GM06990 (cell line): ENCODE data around the gene HCK.

Source experiments
- DNase-seq: peaks from one replicate; pipeline ENCODE4 v3.0.0-alpha.2; 2011; ENCODE audit not compliant: insufficient read length; ENCODE audit errors: extremely low read depth
- H3K27me3 ChIP-seq: replicated peaks from 2 replicates; pipeline ENCODE4 v1.6.0; 2011; ENCODE audit warnings: low read length; ENCODE audit not compliant: control insufficient read depth, insufficient read depth
- H3K36me3 ChIP-seq: 2 replicates; pipeline ENCODE4 v1.5.1; 2011; ENCODE audit warnings: low read length; ENCODE audit not compliant: control insufficient read depth, insufficient read depth
- H3K4me3 ChIP-seq: replicated peaks from 2 replicates; pipeline ENCODE4 v1.5.1; 2011; ENCODE audit warnings: low read depth, mild to moderate bottlenecking, control low read depth, low read length
- TF ChIP-seq, protein P1 (sequence below): IDR thresholded peaks from 2 replicates; pipeline ENCODE4 v1.5.1; 2011; ENCODE audit warnings: low read length, control low read depth, mild to moderate bottlenecking, inconsistent platforms; ENCODE audit not compliant: insufficient read depth, poor library complexity, severe bottlenecking

HCK gene

DNA sequence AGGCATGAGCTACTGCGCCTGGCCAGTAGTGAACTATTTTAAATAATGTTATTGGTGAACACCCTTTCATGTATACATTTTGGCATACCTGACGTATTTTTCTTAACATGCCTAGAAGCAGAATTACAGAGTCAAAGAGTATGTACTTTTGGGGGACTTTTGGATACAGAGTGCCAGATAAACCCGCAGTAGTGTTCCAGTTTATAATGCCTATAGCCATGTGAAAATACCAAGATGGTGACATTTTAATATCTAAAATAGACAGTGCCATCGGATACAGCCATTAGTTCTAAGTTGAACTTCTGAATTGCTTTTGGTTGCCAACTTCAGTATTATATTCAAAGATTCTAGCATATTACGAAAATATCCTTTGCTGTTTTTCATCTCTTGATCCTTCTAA is 77.8 kb downstream of the HCK start:
- DNase-seq: no peak
- Histone ChIP-seq H3K36me3 (peaks cover 5% of the 10 kb centered on the region), H3K27me3 (no peaks in the 10 kb centered on the region), H3K4me3 (no peak overlapping the region)
- TF ChIP-seq, protein P1, sequence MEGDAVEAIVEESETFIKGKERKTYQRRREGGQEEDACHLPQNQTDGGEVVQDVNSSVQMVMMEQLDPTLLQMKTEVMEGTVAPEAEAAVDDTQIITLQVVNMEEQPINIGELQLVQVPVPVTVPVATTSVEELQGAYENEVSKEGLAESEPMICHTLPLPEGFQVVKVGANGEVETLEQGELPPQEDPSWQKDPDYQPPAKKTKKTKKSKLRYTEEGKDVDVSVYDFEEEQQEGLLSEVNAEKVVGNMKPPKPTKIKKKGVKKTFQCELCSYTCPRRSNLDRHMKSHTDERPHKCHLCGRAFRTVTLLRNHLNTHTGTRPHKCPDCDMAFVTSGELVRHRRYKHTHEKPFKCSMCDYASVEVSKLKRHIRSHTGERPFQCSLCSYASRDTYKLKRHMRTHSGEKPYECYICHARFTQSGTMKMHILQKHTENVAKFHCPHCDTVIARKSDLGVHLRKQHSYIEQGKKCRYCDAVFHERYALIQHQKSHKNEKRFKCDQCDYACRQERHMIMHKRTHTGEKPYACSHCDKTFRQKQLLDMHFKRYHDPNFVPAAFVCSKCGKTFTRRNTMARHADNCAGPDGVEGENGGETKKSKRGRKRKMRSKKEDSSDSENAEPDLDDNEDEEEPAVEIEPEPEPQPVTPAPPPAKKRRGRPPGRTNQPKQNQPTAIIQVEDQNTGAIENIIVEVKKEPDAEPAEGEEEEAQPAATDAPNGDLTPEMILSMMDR: no peak

DNA sequence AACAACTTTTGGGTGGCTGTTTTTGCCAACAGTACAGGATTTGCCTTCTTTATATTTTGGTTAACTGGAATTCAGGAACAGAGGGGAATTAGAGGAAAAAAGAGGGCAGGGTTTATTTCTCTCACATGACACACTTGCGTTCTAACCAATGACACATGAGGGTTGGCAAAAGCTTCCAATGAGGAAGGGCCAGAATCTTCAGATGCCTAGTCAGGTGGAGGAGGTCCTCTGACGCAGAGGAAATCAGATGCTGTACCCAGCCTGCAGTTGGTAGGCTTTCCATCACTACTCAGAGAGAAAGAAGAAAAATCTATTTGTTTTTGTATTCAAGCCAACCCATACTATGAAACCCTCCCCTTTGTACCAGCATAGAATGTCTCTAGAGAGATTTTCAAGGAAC is 78.3 kb downstream of the HCK start:
- TF ChIP-seq, protein P1: no peak
- no peaks in the 10 kb centered on the region for H3K27me3 ChIP-seq
- DNase-seq: no peak
- H3K36me3 ChIP-seq: peaks cover 5% of the 10 kb centered on the region
- no peak overlapping the region for H3K4me3 ChIP-seq

DNA sequence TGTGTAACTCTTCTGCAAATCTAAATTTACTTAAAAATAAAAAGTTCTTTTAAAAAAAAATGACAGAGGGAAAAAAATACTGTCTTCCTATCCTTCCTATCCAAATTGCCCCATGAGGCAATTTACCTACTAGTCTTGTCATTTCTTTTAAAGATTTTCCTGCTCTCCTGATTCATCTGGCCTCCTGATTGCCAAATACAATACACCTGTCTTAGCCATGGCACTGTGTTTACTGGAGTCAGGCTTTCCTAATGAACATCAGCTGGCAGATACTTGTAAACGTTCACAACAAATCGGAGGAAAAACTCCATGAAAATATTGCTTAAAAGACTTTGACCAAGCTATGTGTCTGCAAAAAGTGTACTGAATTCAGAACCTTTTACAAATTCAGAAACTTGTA is 78.9 kb downstream of the HCK start:
- no peak overlapping the region for H3K4me3 ChIP-seq
- peaks cover 6% of the 10 kb centered on the region for H3K36me3 ChIP-seq
- no peaks in the 10 kb centered on the region for H3K27me3 ChIP-seq
- no peak for DNase-seq
- TF ChIP-seq, protein P1: no peak

DNA sequence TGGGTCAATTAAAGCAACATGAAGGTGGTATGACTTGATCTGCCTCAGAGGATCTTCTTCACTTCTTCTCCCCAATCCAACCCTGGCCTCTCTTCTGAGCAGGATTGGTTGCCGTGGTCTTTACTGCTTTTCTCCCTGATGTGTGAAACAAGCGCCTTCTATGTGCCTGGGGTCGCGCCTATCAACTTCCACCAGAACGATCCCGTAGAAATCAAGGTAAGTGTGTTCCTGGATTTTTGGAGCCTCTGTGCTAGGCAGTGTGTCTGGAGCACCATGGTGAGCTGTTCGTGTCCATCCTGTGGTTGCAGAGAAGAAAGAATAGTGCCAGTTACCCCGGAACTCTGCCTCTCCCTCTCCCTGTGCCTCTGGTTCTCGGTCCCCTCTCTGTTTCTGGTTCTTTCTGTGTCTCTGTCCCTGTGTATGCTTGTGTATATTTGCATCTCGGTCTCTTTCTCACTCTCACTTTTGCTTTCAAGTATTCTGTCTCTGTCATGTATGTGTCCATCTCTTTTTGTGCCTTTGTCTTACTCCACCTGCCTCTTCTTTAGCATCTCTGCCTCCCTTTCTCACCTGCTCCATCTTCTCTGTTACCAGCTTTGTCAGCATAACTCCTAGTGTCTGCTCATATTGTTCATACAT is 81.0 kb downstream of the HCK start:
- no peak for DNase-seq
- Histone ChIP-seq H3K27me3 (no peaks in the 10 kb centered on the region), H3K4me3 (no peak overlapping the region), H3K36me3 (peaks cover 14% of the 10 kb centered on the region)
- TF ChIP-seq, protein P1: no peak

DNA sequence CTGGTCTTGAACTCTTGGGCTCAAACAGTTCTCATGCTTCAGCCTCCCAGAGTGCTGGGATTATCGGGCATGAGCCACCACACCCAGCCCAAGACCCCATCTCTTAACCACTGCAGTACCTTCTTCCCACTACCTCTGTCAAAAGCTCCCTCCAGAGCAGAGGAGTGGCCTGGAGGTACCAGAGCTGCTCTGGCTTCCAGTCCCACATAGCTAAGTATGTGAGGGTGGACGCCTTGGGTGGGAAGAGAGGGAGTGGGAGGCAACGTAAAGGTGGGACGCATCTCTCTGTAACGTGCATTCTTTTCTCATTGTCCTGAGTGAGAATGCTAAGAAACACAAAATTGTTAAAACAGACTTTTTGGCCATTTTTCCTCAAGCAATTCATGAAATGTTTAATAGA is 82.0 kb downstream of the HCK start:
- Histone ChIP-seq H3K4me3 (no peak overlapping the region), H3K36me3 (peaks cover 17% of the 10 kb centered on the region), H3K27me3 (no peaks in the 10 kb centered on the region)
- no peak for DNase-seq
- TF ChIP-seq, protein P1: no peak
